IMR-90 (cell line): ENCODE data around the gene HINT3. TPM values are rescaled to one million over a fixed set of nuclear protein-coding genes. Genes with fewer than 3 reads are reported as not detected.
A peak's percentile ranks its signal among the peaks of the same experiment; 100 is the strongest.

Source experiments
- ATAC-seq: fragments of 200-7000 bp; cut with Tn5 transposase; 2 replicates; pipeline ENCODE4 v1.9.1; 2020; ENCODE audit warnings: low read depth, mild to moderate bottlenecking, moderate library complexity
- BruUV-seq: library from RNA; stranded (reverse); fragments of 400-500 nt; replicated peaks from 2 replicates; lab custom pipeline; 2021; lab: Mats Ljungman, UMichigan
- CTCF ChIA-PET: fragments of 300-600 bp; formaldehyde crosslinking; extraction: SDS; loops from one replicate; lab custom pipeline; 2021; ENCODE audit warnings: antibody characterized with exemption; lab: Yijun Ruan, JAX
- POLR2A ChIA-PET: fragments of 300-600 bp; sonication (Branson Sonifier 250); formaldehyde crosslinking; loops from one replicate; lab custom pipeline; 2022; ENCODE audit warnings: antibody characterized with exemption; ENCODE audit not compliant: unreplicated experiment; lab: Charles Lee
- DNase-seq: peaks from one replicate; pipeline ENCODE4 v3.0.0; 2013
- H2AFZ ChIP-seq: replicated peaks from 2 replicates; pipeline ENCODE3; 2013; ENCODE audit warnings: low read length, mild to moderate bottlenecking; ENCODE audit not compliant: poor library complexity
- H2AK5ac ChIP-seq: 2 replicates; pipeline ENCODE4 v1.6.1; 2013; ENCODE audit warnings: low read depth, low read length, inconsistent platforms
- H2AK9ac ChIP-seq: replicated peaks from 2 replicates; pipeline ENCODE3; 2013; ENCODE audit warnings: mild to moderate bottlenecking, low read depth, low read length, moderate library complexity; ENCODE audit not compliant: poor library complexity
- H2BK120ac ChIP-seq: 2 replicates; pipeline ENCODE4 v1.6.1; 2013; ENCODE audit warnings: low read depth, low read length, inconsistent platforms
- H2BK15ac ChIP-seq: 3 replicates; pipeline ENCODE4 v1.6.1; 2013; ENCODE audit warnings: low read depth, low read length, inconsistent platforms
- H2BK20ac ChIP-seq: 2 replicates; pipeline ENCODE4 v1.6.1; 2013; ENCODE audit warnings: low read depth, mild to moderate bottlenecking, inconsistent platforms, low read length, moderate library complexity
- H2BK5ac ChIP-seq: 2 replicates; pipeline ENCODE4 v1.6.1; 2013; ENCODE audit warnings: mild to moderate bottlenecking, low read depth, low read length, inconsistent platforms; ENCODE audit not compliant: poor library complexity, severe bottlenecking
- H3K14ac ChIP-seq: replicated peaks from 2 replicates; pipeline ENCODE4 v1.6.1; 2013; ENCODE audit warnings: low read depth, low read length, inconsistent platforms
- H3K18ac ChIP-seq: 2 replicates; pipeline ENCODE4 v1.6.1; 2013; ENCODE audit warnings: low read depth, low read length, control low read depth
- H3K23ac ChIP-seq: 2 replicates; pipeline ENCODE4 v1.6.1; 2013; ENCODE audit warnings: low read depth, low read length, inconsistent platforms
- H3K27ac ChIP-seq: 2 replicates; pipeline ENCODE4 v1.5.1; 2013; ENCODE audit warnings: mild to moderate bottlenecking, control low read depth, low read length; ENCODE audit not compliant: insufficient read depth
- H3K27me3 ChIP-seq: 2 replicates; pipeline ENCODE4 v1.6.1; 2013; ENCODE audit warnings: low read length; ENCODE audit not compliant: control insufficient read depth, insufficient read depth
- H3K36me3 ChIP-seq: 2 replicates; pipeline ENCODE4 v1.6.1; 2013; ENCODE audit warnings: low read length, mixed read lengths; ENCODE audit not compliant: control insufficient read depth, insufficient read depth
- H3K4ac ChIP-seq: 2 replicates; pipeline ENCODE4 v1.6.1; 2013; ENCODE audit warnings: low read depth, low read length, inconsistent platforms
- H3K4me1 ChIP-seq: 2 replicates; pipeline ENCODE4 v1.6.1; 2013; ENCODE audit warnings: low read length, mixed read lengths; ENCODE audit not compliant: control insufficient read depth, insufficient read depth
- H3K4me2 ChIP-seq: 2 replicates; pipeline ENCODE4 v1.6.1; 2013; ENCODE audit warnings: low read depth, mild to moderate bottlenecking, control low read depth, low read length, moderate library complexity
- H3K4me3 ChIP-seq: 2 replicates; pipeline ENCODE4 v1.5.1; 2013; ENCODE audit warnings: low read depth, mild to moderate bottlenecking, control low read depth, low read length, moderate library complexity; ENCODE audit not compliant: insufficient read depth
- H3K56ac ChIP-seq: 2 replicates; pipeline ENCODE4 v1.6.1; 2013; ENCODE audit warnings: low read length, inconsistent platforms; ENCODE audit not compliant: insufficient read depth; ENCODE audit errors: extremely low read depth
- H3K79me1 ChIP-seq, 2 experiments: 2 replicates each; pipeline ENCODE4 v1.6.1; 2013; ENCODE audit warnings: low read length in 2 of 2, inconsistent platforms in 1 of 2, low read depth in 1 of 2
- H3K9ac ChIP-seq: 2 replicates; pipeline ENCODE4 v1.6.1; 2013; ENCODE audit warnings: low read depth, low read length, control low read depth
- H3K9me1 ChIP-seq: 2 replicates; pipeline ENCODE4 v1.6.1; 2013; ENCODE audit warnings: low read length, inconsistent platforms; ENCODE audit not compliant: insufficient read depth
- H3K9me3 ChIP-seq: 2 replicates; pipeline ENCODE4 v1.6.1; 2013; ENCODE audit warnings: low read length; ENCODE audit not compliant: control insufficient read depth, insufficient read depth
- H4K20me1 ChIP-seq: 2 replicates; pipeline ENCODE4 v1.6.1; 2013; ENCODE audit warnings: low read length, inconsistent platforms; ENCODE audit not compliant: insufficient read depth
- H4K5ac ChIP-seq: 2 replicates; pipeline ENCODE4 v1.6.1; 2013; ENCODE audit warnings: mild to moderate bottlenecking, low read depth, low read length, control low read depth
- H4K8ac ChIP-seq, 2 experiments: 2 replicates each; pipeline ENCODE4 v1.6.1; 2013; ENCODE audit warnings: low read depth in 2 of 2, low read length in 2 of 2, control low read depth in 1 of 2, inconsistent platforms in 1 of 2
- H4K91ac ChIP-seq: 2 replicates; pipeline ENCODE4 v1.6.1; 2013; ENCODE audit warnings: low read depth, low read length, inconsistent platforms; ENCODE audit not compliant: insufficient read depth
- BHLHE40 ChIP-seq: fragments of 150-350 bp; IDR thresholded peaks from 2 replicates; pipeline ENCODE4 v1.6.1; 2016; ENCODE audit warnings: mild to moderate bottlenecking, low read depth, low read length
- CEBPB ChIP-seq: IDR thresholded peaks from 2 replicates; pipeline ENCODE4 v1.6.1; 2012; ENCODE audit warnings: low read depth, low read length, improper control_type of control experiment
- CHD1 ChIP-seq: IDR thresholded peaks from 2 replicates; pipeline ENCODE4 v1.6.1; 2012; ENCODE audit warnings: low read depth, low read length, improper control_type of control experiment
- FOS ChIP-seq: fragments of 150-350 bp; IDR thresholded peaks from 2 replicates; pipeline ENCODE4 v1.6.1; 2016; ENCODE audit warnings: low read depth, low read length
- MAFK ChIP-seq: IDR thresholded peaks from 2 replicates; pipeline ENCODE4 v1.6.1; 2012; ENCODE audit warnings: low read depth, low read length, improper control_type of control experiment
- MAZ ChIP-seq: IDR thresholded peaks from 2 replicates; pipeline ENCODE4 v1.6.1; 2012; ENCODE audit warnings: low read depth, mild to moderate bottlenecking, low read length, improper control_type of control experiment, moderate library complexity, borderline replicate concordance
- MXI1 ChIP-seq: IDR thresholded peaks from 2 replicates; pipeline ENCODE4 v1.6.1; 2012; ENCODE audit warnings: low read depth, mild to moderate bottlenecking, low read length, moderate library complexity, borderline replicate concordance
- POLR2A ChIP-seq: IDR thresholded peaks from 2 replicates; pipeline ENCODE4 v1.6.1; 2012; ENCODE audit warnings: mild to moderate bottlenecking, low read depth, low read length
- RAD21 ChIP-seq: IDR thresholded peaks from 2 replicates; pipeline ENCODE4 v1.6.1; 2012; ENCODE audit warnings: low read length, improper control_type of control experiment
- SMC3 ChIP-seq: fragments of 150-350 bp; IDR thresholded peaks from 2 replicates; pipeline ENCODE4 v1.6.1; 2016; ENCODE audit warnings: low read depth, mild to moderate bottlenecking, antibody characterized with exemption, low read length, moderate library complexity
- WGBS, 2 experiments: methylation state at CpG; one replicate each; pipeline versions ENCODE4 v1.1.5 to v1.1.7; 2013; ENCODE audit warnings: missing lambda C conversion rate in 2 of 2; ENCODE audit not compliant: insufficient read length in 1 of 2; ENCODE audit errors: extremely low coverage in 2 of 2; 5-methylcytosine and 5-hydroxymethylcytosine counted together
- dilution Hi-C: fragments of 300-500 bp; cut with HindIII; formaldehyde crosslinking; loops from one replicate; pipeline ENCODE4 v1.14.3; 2018; ENCODE audit warnings: low sequenced_read_pairs; ENCODE audit not compliant: unreplicated experiment
- in situ Hi-C: fragments of 300-500 bp; cut with MboI; formaldehyde crosslinking; loops from 3 replicates; pipeline ENCODE4 v1.14.3; 2019; ENCODE audit warnings: low sequenced_read_pairs, inconsistent platforms, mixed read lengths
- intact Hi-C: fragments of 100-400 bp; cut with micrococcal nuclease; formaldehyde crosslinking; loops from 2 replicates; pipeline ENCODE4 v1.10.0; 2022
- polyA plus RNA-seq, 3 experiments: library from polyadenylated mRNA; depleted of rRNA; stranded (reverse); fragments of >200 nt; gene quantifications; 2 replicates each; pipeline ENCODE4 v1.2.3, GENCODE V29; 2012; ENCODE audit warnings: low replicate concordance in 1 of 3
- total RNA-seq: library from RNA; depleted of rRNA; stranded (reverse); fragments of >200 nt; gene quantifications from 2 replicates; pipeline ENCODE4 v1.2.3, GENCODE V29; 2012
- TF ChIP-seq, protein P1 (sequence below): conservative IDR thresholded peaks from 2 replicates; pipeline ENCODE4 v1.5.1; 2012; ENCODE audit warnings: mild to moderate bottlenecking, low read depth, low read length, improper control_type of control experiment
- TF ChIP-seq, protein P2 (sequence below): fragments of 150-350 bp; IDR thresholded peaks from 2 replicates; pipeline ENCODE4 v1.6.1; 2016; ENCODE audit warnings: low read depth, mild to moderate bottlenecking, low read length, moderate library complexity, borderline replicate concordance
- TF ChIP-seq, protein P3 (sequence below): fragments of 150-350 bp; IDR thresholded peaks from 2 replicates; pipeline ENCODE4 v1.6.1; 2017; ENCODE audit warnings: mild to moderate bottlenecking, antibody characterized with exemption, low read length, low read depth

The HINT3 gene
- total and polyA plus RNA-seq, 2 of the 4 experiments (the other 2 are of a cell fraction), result 3.4 to 6.5 TPM

DNA sequence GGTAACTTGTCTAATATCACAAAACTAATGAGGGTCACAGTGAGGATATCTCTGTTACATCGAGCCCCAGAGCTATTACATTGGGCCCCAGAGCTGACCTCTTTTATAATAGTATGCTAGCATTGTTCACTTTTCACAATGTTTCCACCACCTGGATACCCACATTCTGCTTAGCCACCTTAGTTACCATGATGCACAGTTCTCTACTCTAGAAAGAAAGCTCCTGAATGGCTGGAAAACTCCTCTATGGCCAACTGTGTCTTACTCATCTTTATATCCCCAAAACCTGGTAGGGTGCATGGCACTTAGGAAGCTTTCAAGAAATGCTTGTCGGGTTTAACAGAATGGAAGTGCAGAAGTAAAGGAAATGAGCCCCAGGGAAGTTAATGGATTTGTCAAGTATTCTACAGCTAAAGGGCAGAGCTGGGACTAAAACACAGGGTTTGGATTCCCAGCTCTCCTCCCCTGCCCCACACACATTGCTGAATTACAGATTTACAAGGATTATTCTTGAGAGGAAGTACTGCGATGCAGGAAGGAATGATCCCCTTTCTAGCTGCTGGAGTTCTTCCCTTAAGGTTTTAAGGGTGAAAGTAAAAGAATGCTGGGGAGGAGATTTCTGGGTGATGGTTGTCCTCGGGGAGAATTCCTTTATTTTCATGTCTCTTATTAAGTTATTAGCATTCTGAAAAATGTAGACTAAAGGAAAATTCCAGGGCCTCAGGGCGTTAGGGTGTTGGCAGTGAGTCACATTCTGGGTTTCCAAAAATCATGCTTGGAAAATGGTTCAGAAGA lies 16.1 kb upstream of the HINT3 start:
- no peaks in the 10 kb centered on the region for H3K9me1 ChIP-seq
- no peaks in the 10 kb centered on the region for H3K79me1 ChIP-seq
- H4K8ac ChIP-seq, result peak overlapping the region; percentile 63 to 76
- peak overlapping the region; percentile 76 for H3K18ac ChIP-seq
- H3K36me3 ChIP-seq, result no peaks in the 10 kb centered on the region
- no peak overlapping the region for H3K27ac ChIP-seq
- POLR2A ChIA-PET, result interaction anchor here (0.6 kb wide), 1 partner anchor 195 kb away, joined by 3 read pairs; no protein-coding TSS in a partner anchor
- peak overlapping the region; percentile 63 for H3K4ac ChIP-seq
- H2AK9ac ChIP-seq, result no peak overlapping the region
- peak overlapping the region; percentile 58 for H4K91ac ChIP-seq
- peaks cover 16% of the 10 kb centered on the region for H3K4me1 ChIP-seq
- H3K4me3 ChIP-seq, result no peak overlapping the region
- H3K9ac ChIP-seq, result no peak overlapping the region
- H4K20me1 ChIP-seq, result no peaks in the 10 kb centered on the region
- H2BK15ac ChIP-seq, result peak overlapping the region; percentile 52; the same call in 2 of the 3 replicates
- no peaks in the 10 kb centered on the region for H3K27me3 ChIP-seq
- TF ChIP-seq, protein P1, sequence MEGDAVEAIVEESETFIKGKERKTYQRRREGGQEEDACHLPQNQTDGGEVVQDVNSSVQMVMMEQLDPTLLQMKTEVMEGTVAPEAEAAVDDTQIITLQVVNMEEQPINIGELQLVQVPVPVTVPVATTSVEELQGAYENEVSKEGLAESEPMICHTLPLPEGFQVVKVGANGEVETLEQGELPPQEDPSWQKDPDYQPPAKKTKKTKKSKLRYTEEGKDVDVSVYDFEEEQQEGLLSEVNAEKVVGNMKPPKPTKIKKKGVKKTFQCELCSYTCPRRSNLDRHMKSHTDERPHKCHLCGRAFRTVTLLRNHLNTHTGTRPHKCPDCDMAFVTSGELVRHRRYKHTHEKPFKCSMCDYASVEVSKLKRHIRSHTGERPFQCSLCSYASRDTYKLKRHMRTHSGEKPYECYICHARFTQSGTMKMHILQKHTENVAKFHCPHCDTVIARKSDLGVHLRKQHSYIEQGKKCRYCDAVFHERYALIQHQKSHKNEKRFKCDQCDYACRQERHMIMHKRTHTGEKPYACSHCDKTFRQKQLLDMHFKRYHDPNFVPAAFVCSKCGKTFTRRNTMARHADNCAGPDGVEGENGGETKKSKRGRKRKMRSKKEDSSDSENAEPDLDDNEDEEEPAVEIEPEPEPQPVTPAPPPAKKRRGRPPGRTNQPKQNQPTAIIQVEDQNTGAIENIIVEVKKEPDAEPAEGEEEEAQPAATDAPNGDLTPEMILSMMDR, result no peak
- TF ChIP-seq RAD21, result no peak
- TF ChIP-seq, protein P2, sequence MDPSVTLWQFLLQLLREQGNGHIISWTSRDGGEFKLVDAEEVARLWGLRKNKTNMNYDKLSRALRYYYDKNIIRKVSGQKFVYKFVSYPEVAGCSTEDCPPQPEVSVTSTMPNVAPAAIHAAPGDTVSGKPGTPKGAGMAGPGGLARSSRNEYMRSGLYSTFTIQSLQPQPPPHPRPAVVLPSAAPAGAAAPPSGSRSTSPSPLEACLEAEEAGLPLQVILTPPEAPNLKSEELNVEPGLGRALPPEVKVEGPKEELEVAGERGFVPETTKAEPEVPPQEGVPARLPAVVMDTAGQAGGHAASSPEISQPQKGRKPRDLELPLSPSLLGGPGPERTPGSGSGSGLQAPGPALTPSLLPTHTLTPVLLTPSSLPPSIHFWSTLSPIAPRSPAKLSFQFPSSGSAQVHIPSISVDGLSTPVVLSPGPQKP, result no peak
- TF ChIP-seq MAFK, result no peak
- no peak for TF ChIP-seq POLR2A
- no peak for TF ChIP-seq CEBPB
- TF ChIP-seq FOS, result no peak
- no peak for TF ChIP-seq CHD1
- TF ChIP-seq, protein P3, sequence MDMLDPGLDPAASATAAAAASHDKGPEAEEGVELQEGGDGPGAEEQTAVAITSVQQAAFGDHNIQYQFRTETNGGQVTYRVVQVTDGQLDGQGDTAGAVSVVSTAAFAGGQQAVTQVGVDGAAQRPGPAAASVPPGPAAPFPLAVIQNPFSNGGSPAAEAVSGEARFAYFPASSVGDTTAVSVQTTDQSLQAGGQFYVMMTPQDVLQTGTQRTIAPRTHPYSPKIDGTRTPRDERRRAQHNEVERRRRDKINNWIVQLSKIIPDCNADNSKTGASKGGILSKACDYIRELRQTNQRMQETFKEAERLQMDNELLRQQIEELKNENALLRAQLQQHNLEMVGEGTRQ, result no peak
- no peak for TF ChIP-seq MXI1
- TF ChIP-seq MAZ, result no peak
- no peak for TF ChIP-seq BHLHE40
- no peak for TF ChIP-seq SMC3
- CTCF ChIA-PET, result interaction anchor here (1.2 kb wide), 1 partner anchor 152 kb away, joined by 3 read pairs; no protein-coding TSS in a partner anchor
- BruUV-seq, result no TSS peak
- peak overlapping the region; percentile 83 for H2BK20ac ChIP-seq
- H3K4me2 ChIP-seq, result no peak overlapping the region
- peak; percentile 32 for DNase-seq
- peak overlapping the region; percentile 76 for H2BK120ac ChIP-seq
- H3K23ac ChIP-seq, result peak overlapping the region; percentile 41; the same call in 1 of the 2 replicates
- no CpG with 5 or more reads among the region's 5 CpGs for WGBS, 2 experiments
- peak overlapping the region; percentile 32 for H2BK5ac ChIP-seq
- H3K14ac ChIP-seq, result peak overlapping the region; percentile 17; the same call in 1 of the 2 replicates
- H3K56ac ChIP-seq, result no peak overlapping the region; the same call in 1 of the 2 replicates
- intact Hi-C loops, result no loop called here
- peak overlapping the region; percentile 10 for H4K5ac ChIP-seq
- peak; percentile 45 for ATAC-seq
- dilution Hi-C loops, result no loop called here
- in situ Hi-C loops, result no loop called here
- H3K9me3 ChIP-seq, result no peaks in the 10 kb centered on the region
- peak overlapping the region; percentile 75 for H2AFZ ChIP-seq
- H2AK5ac ChIP-seq, result no peak overlapping the region
